Kidney epithelial cell (primary cell): ENCODE results near the gene ZMPSTE24. TPM values are rescaled to one million over a fixed set of nuclear protein-coding genes. Genes with fewer than 3 reads are reported as not detected.
"Not testable (repeated sequence)": the region's sequence is repeated elsewhere in the genome, so short reads cannot be mapped to it uniquely, and the experiment has no call there.

ENCODE experiments used
- DNase-seq: peaks from one replicate; pipeline ENCODE4 v3.0.0-alpha.2; 2010; ENCODE audit warnings: low read depth
- H3K27me3 ChIP-seq: 2 replicates; pipeline ENCODE4 v1.6.0; 2011; ENCODE audit warnings: low read length; ENCODE audit not compliant: control insufficient read depth, insufficient read depth
- H3K36me3 ChIP-seq: 2 replicates; pipeline ENCODE4 v1.5.1; 2011; ENCODE audit warnings: low read length; ENCODE audit not compliant: control insufficient read depth, insufficient read depth
- H3K4me3 ChIP-seq: 2 replicates; pipeline ENCODE4 v1.5.1; 2011; ENCODE audit warnings: low read depth, mild to moderate bottlenecking, control low read depth, low read length
- CTCF ChIP-seq: IDR thresholded peaks from 2 replicates; pipeline ENCODE4 v1.5.1; 2011; ENCODE audit warnings: mild to moderate bottlenecking, moderate library complexity, low read length, control low read depth, inconsistent platforms; ENCODE audit not compliant: insufficient read depth, poor library complexity, severe bottlenecking
- total RNA-seq: library from RNA; depleted of rRNA; stranded (reverse); fragments of >200 nt; gene quantifications from 2 replicates; pipeline ENCODE4 v1.2.3, GENCODE V29; 2015

Gene ZMPSTE24
- total RNA-seq, 1 donor from 2014 or later, result 56.3 TPM

- Histone ChIP-seq H3K27me3 (peaks cover 2% of the 10 kb centered on the region), H3K4me3 (no peak overlapping the region), H3K36me3 (no peaks in the 10 kb centered on the region)
- no peak for DNase-seq
- TF ChIP-seq CTCF, result no peak
These were observed 83.7 kb downstream of the ZMPSTE24 start for GRCh38 chr1:40341491-40342380.

GRCh38 chr1:40342381-40342717 lies 84.3 kb downstream of the ZMPSTE24 start:
- not testable (repeated sequence) for H3K36me3 ChIP-seq, H3K4me3 ChIP-seq

More at GRCh38 chr1:40342381-40342717, 84.3 kb downstream of the ZMPSTE24 start:
- not testable (repeated sequence) for H3K27me3 ChIP-seq, DNase-seq

Other genes starting within 250 kb of the ZMPSTE24 start
- gene CAP1, start 217.5 kb upstream of the ZMPSTE24 start, total RNA-seq, result 428 and 441 TPM in 2 replicates
- 82.7 and 92.3 TPM in 2 replicates for gene PPT1, start 161.0 kb upstream of the ZMPSTE24 start, total RNA-seq
- 14.0 and 16.7 TPM in 2 replicates for gene RLF, start 96.8 kb upstream of the ZMPSTE24 start, total RNA-seq
- not detected in 2 replicates for gene TMCO2, start 10.3 kb upstream of the ZMPSTE24 start, total RNA-seq
- 19.7 and 20.2 TPM in 2 replicates for gene COL9A2, start 59.0 kb downstream of the ZMPSTE24 start, total RNA-seq
- 10.5 and 13.8 TPM in 2 replicates for gene SMAP2, start 115.5 kb downstream of the ZMPSTE24 start, total RNA-seq
- 7.9 and 8.1 TPM in 2 replicates for gene ZFP69B, start 192.2 kb downstream of the ZMPSTE24 start, total RNA-seq
- gene ZFP69, start 219.1 kb downstream of the ZMPSTE24 start, total RNA-seq, result 4.1 and 4.3 TPM in 2 replicates